Hepatocyte (in vitro differentiated cells): ENCODE results near the gene DTX1.

Experiments
- EZH2 ChIP-seq: fragments of 200-600 bp; sonication (generic); IDR thresholded peaks from 2 replicates; pipeline ENCODE4 v1.6.1; 2016; ENCODE audit warnings: antibody characterized with exemption, mild to moderate bottlenecking, borderline replicate concordance
- EZH2phosphoT487 ChIP-seq: fragments of 200-600 bp; sonication (generic); IDR thresholded peaks from one replicate; pipeline ENCODE4 v1.6.1; 2018; ENCODE audit warnings: antibody characterized with exemption, mild to moderate bottlenecking, low read depth, moderate library complexity; ENCODE audit not compliant: unreplicated experiment, severe bottlenecking
- TF ChIP-seq, protein P1 (sequence below): fragments of 200-600 bp; sonication (generic); IDR thresholded peaks from 2 replicates; pipeline ENCODE4 v1.5.1; 2016; ENCODE audit warnings: antibody characterized with exemption, mild to moderate bottlenecking; ENCODE audit not compliant: poor library complexity

DNA sequence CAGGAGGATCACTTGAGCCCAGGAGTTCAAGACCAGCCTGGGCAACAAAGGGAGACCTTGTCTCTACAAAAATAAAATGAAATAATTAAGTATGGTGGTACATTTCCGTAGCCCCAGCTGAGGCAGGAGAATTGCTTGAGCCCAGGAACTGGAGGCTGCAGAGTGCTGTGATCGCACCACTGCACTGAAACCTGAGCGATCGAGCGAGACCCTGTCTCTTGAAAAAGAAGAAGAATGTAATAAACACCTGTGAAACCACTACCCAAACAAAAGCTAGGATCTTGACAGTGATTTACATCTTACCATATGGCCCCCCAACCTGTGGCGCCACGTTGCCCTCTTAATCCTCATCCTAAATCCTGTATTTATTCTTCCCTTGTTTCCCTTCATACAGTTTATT is 5.7 kb upstream of the DTX1 start:
- TF ChIP-seq, protein P1, sequence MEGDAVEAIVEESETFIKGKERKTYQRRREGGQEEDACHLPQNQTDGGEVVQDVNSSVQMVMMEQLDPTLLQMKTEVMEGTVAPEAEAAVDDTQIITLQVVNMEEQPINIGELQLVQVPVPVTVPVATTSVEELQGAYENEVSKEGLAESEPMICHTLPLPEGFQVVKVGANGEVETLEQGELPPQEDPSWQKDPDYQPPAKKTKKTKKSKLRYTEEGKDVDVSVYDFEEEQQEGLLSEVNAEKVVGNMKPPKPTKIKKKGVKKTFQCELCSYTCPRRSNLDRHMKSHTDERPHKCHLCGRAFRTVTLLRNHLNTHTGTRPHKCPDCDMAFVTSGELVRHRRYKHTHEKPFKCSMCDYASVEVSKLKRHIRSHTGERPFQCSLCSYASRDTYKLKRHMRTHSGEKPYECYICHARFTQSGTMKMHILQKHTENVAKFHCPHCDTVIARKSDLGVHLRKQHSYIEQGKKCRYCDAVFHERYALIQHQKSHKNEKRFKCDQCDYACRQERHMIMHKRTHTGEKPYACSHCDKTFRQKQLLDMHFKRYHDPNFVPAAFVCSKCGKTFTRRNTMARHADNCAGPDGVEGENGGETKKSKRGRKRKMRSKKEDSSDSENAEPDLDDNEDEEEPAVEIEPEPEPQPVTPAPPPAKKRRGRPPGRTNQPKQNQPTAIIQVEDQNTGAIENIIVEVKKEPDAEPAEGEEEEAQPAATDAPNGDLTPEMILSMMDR, result no peak
- TF ChIP-seq EZH2phosphoT487 (no peak), EZH2 (no peak)
